HCEC 1CT (cell line): ENCODE results near the gene MRPL37.

Experiments
- DNase-seq: peaks from one replicate; pipeline ENCODE4 v3.0.0-alpha.2; 2017

The MRPL37 gene

DNA sequence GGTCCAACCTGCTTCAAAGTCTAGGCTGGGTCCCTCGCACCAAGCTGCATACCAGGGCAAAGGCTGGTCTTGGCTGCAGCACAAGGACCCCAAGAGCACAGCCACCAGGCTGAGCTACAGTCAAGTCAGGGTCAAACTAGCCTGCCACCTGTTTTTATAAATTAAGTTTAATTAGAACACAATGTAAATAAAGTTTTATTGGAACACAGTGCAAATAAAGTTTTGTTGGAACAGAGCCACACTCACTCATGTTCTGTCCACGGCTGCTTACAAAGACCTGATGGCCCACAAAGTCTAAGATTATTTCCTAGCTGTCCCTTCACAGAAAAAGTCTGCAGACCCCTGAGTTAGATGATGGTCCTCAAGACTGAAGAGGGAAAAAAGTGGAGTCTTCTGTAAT, 66.2 kb downstream of the MRPL37 start:
- no peak for DNase-seq

DNA sequence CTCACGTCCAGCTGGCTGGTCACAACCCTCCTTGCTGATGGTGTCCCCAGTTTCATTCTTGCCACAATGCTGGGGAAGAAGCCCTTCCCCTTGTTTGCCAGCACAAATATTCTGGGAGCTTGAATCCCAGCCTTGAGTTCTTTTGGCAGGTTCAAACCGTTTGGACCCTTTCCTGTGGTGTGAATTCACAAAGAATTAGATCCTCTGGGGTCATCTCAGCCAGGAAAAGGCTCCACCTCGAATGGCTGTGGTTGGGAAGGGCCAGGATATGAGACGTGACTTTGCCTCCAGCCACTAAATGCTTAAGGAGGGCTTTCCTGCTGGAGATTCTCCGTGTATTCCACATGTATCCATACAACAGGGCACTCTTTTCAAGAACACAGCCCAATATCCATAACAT, 66.9 kb downstream of the MRPL37 start:
- no peak for DNase-seq
